Tibial nerve (tissue), 4 donors: Measurements from ENCODE around the gene ZFR. TPM values are rescaled to one million over a fixed set of nuclear protein-coding genes. Genes with fewer than 3 reads are reported as not detected.

Experiments used
- DNase-seq, 2 donors: peaks; one replicate each; pipeline ENCODE4 v3.0.0-alpha.2; 2019; ENCODE audit warnings: low spot score in 2 of 2
- H3K27ac ChIP-seq, 4 donors: fragments of 200-600 bp; sonication (generic) in 3 of 4; one replicate each; pipeline ENCODE4 v1.5.1; 2017 to 2019; ENCODE audit warnings: mild to moderate bottlenecking in 1 of 4
- H3K27me3 ChIP-seq, 2 donors: fragments of 200-600 bp; sonication (generic) in 1 of 2; one replicate each; pipeline versions ENCODE4 v1.5.1 to v1.6.0; 2017 to 2019
- H3K36me3 ChIP-seq, 3 donors: fragments of 200-600 bp; sonication (generic); one replicate each; pipeline ENCODE4 v1.5.1; 2018 to 2019
- H3K4me1 ChIP-seq, 4 donors: fragments of 200-600 bp; sonication (generic) in 3 of 4; one replicate each; pipeline ENCODE4 v1.5.1; 2017 to 2019
- H3K4me3 ChIP-seq, 4 donors: fragments of 200-600 bp; sonication (generic) in 3 of 4; one replicate each; pipeline ENCODE4 v1.5.1; 2017 to 2019; ENCODE audit warnings: mild to moderate bottlenecking in 1 of 4, moderate library complexity in 1 of 4
- H3K9me3 ChIP-seq, 4 donors: fragments of 200-600 bp; sonication (generic) in 3 of 4; one replicate each; pipeline ENCODE4 v1.5.1; 2017 to 2019
- CTCF ChIP-seq, 5 experiments: fragments of 200-600 bp in 3 of 5; fragments of 450-650 bp in 2 of 5; sonication (generic) in 3 of 5; IDR thresholded peaks; one replicate each; pipeline ENCODE4 v1.5.1; 2016 to 2019; ENCODE audit warnings: antibody characterized with exemption in 5 of 5, mild to moderate bottlenecking in 3 of 5, moderate library complexity in 2 of 5
- EP300 ChIP-seq, 2 donors: sonication (generic); formaldehyde crosslinking; IDR thresholded peaks; one replicate each; pipeline ENCODE4 v1.6.1; 2017; ENCODE audit warnings: antibody characterized with exemption in 2 of 2, mild to moderate bottlenecking in 1 of 2
- POLR2A ChIP-seq, 2 donors: fragments of 450-650 bp; IDR thresholded peaks; one replicate each; pipeline ENCODE4 v1.6.1; 2017; ENCODE audit warnings: antibody characterized with exemption in 2 of 2, mild to moderate bottlenecking in 2 of 2, moderate library complexity in 2 of 2
- WGBS, 2 donors: methylation state at CpG; one replicate each; pipeline ENCODE4 v1.1.5; 2018; 5-methylcytosine and 5-hydroxymethylcytosine counted together
- total RNA-seq, 4 donors: library from RNA; depleted of rRNA; stranded (reverse); fragments of >200 nt; gene quantifications; one replicate each; pipeline ENCODE4 v1.1.0, GENCODE V29; 2016

Gene ZFR
- total RNA-seq, 4 donors from 2014 or later = 63.9 to 83.5 (median 73.8) TPM

- WGBS, 2 donors = 71 to 74% methylated on average over 3 of the region's 3 CpGs
- no peak overlapping the region for H3K4me3 ChIP-seq
- peaks cover 4 to 76% (median 22%) of the 10 kb centered on the region in 4 donors for H3K4me1 ChIP-seq
- no peak for TF ChIP-seq CTCF (IDR thresholded peaks at IDR 0.05)
- no peak for TF ChIP-seq EP300 (IDR thresholded peaks at IDR 0.05)
- no peak for TF ChIP-seq POLR2A (IDR thresholded peaks at IDR 0.05)
- no peak for DNase-seq
- H3K36me3 ChIP-seq = peaks cover 0 to 4% (median 0%) of the 10 kb centered on the region in 3 donors
- no peak overlapping the region for H3K27ac ChIP-seq
- no peaks in the 10 kb centered on the region for H3K9me3 ChIP-seq
- H3K27me3 ChIP-seq = no peaks in the 10 kb centered on the region
Observed at GRCh38 chr5:32439086-32439642, 5.4 kb downstream of the ZFR start.

GRCh38 chr5:32436553-32437242 lies 7.8 kb downstream of the ZFR start:
- 84 to 85% methylated on average over 4 of the region's 4 CpGs for WGBS, 2 donors
- peaks cover under 1 to 69% (median 14%) of the 10 kb centered on the region in 4 donors for H3K4me1 ChIP-seq

GRCh38 chr5:32435383-32435782 lies 9.2 kb downstream of the ZFR start:
- WGBS, 2 donors = 74 to 77% methylated on average over 3 of the region's 3 CpGs
- Histone ChIP-seq H3K4me1 (peaks cover 0 to 62% (median 6%) of the 10 kb centered on the region in 4 donors), H3K36me3 (no peaks in the 10 kb centered on the region), H3K27ac (no peak overlapping the region), H3K27me3 (no peaks in the 10 kb centered on the region), H3K4me3 (no peak overlapping the region), H3K9me3 (no peaks in the 10 kb centered on the region)
- no peak for DNase-seq
- no peak for TF ChIP-seq EP300 (IDR thresholded peaks at IDR 0.05)
- no peak for TF ChIP-seq POLR2A (IDR thresholded peaks at IDR 0.05)
- no peak for TF ChIP-seq CTCF (IDR thresholded peaks at IDR 0.05)

More at GRCh38 chr5:32436553-32437242, 7.8 kb downstream of the ZFR start:
- H3K36me3 ChIP-seq = peaks cover 0 to 4% (median 0%) of the 10 kb centered on the region in 3 donors
- no peak overlapping the region for H3K4me3 ChIP-seq
- DNase-seq = no peak
- H3K9me3 ChIP-seq = no peaks in the 10 kb centered on the region
- H3K27me3 ChIP-seq = no peaks in the 10 kb centered on the region
- TF ChIP-seq CTCF (IDR thresholded peaks at IDR 0.05) = no peak
- TF ChIP-seq POLR2A (IDR thresholded peaks at IDR 0.05) = no peak
- no peak for TF ChIP-seq EP300 (IDR thresholded peaks at IDR 0.05)
- H3K27ac ChIP-seq = no peak overlapping the region

DNA sequence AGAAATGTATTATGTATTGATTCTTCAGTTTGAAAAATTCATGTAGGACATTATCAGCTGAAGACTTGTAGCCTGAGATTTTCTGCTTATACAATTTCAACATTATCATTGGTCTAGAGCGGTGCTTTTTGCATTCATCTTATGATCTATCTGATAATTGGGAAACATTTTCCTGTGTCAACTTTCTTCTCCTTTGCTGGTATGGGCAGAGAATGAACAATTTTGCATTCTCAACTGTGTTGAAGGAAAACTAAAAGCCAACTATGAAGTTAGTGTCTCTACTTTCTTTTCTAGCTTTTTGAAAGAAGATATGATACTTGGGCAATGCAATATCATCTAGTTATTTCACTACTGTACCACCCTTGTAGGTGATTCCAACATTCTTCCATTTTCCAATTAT lies 10.3 kb downstream of the ZFR start:
- WGBS, 2 donors = 46 to 47% methylated on average over 1 of the region's 1 CpG

More for the DNA sequence above, 10.3 kb downstream of the ZFR start:
- Histone ChIP-seq H3K27ac (no peak overlapping the region), H3K36me3 (peaks cover 0 to 5% (median 0%) of the 10 kb centered on the region in 3 donors), H3K27me3 (no peaks in the 10 kb centered on the region), H3K4me1 (peaks cover 0 to 62% (median 6%) of the 10 kb centered on the region in 4 donors), H3K9me3 (no peaks in the 10 kb centered on the region), H3K4me3 (no peak overlapping the region)
- DNase-seq = no peak
- TF ChIP-seq POLR2A (IDR thresholded peaks at IDR 0.05) (no peak), CTCF (IDR thresholded peaks at IDR 0.05) (no peak), EP300 (IDR thresholded peaks at IDR 0.05) (no peak)
